HCT116 (cell line): ENCODE results near the gene ALK. TPM values are rescaled to one million over a fixed set of nuclear protein-coding genes. Genes with fewer than 3 reads are reported as not detected.

ENCODE experiments used
- ATAC-seq: fragments of 200-7000 bp; cut with Tn5 transposase; 2 replicates; pipeline ENCODE4 v1.9.1; 2020; ENCODE audit warnings: mild to moderate bottlenecking, moderate library complexity
- BruUV-seq: library from RNA; stranded (reverse); fragments of 400-500 nt; replicated peaks from 2 replicates; lab custom pipeline; 2021; lab: Mats Ljungman, UMichigan
- CTCF ChIA-PET: fragments of 300-600 bp; sonication (Branson Sonifier 250); formaldehyde crosslinking; loops from one replicate; lab custom pipeline; 2021; ENCODE audit warnings: antibody characterized with exemption; lab: Charles Lee
- POLR2A ChIA-PET: fragments of 300-600, 350-600 bp; sonication (Branson Sonifier 250); formaldehyde crosslinking; loops from one replicate; lab custom pipeline; 2021; ENCODE audit warnings: antibody characterized with exemption; lab: Charles Lee
- RAD21 ChIA-PET, 2 experiments: fragments of 300-600 bp; sonication (Branson Sonifier 250); formaldehyde crosslinking; loops; one replicate each; lab custom pipeline; 2023; ENCODE audit warnings: low total read pairs in 2 of 2; ENCODE audit not compliant: uncharacterized antibody in 2 of 2, unreplicated experiment in 2 of 2, low non-redundant PET in 1 of 2; lab: Charles Lee
- DNase-seq: peaks from one replicate; pipeline ENCODE4 v3.0.0-alpha.2; 2010; ENCODE audit warnings: low read depth, low spot score
- H2AFZ ChIP-seq: fragments of 200-600 bp; shearing (Covaris generic), sonication (generic); 2 replicates; pipeline ENCODE4 v1.6.1; 2017; ENCODE audit warnings: low read depth, mixed run types, mixed read lengths, antibody characterized with exemption, low read length; ENCODE audit not compliant: poor library complexity, severe bottlenecking
- H3K27ac ChIP-seq: 2 replicates; pipeline ENCODE4 v1.5.1; 2012; ENCODE audit warnings: low read depth, low read length
- H3K27me3 ChIP-seq: fragments of 200-600 bp; sonication (generic); 2 replicates; pipeline ENCODE4 v1.6.1; 2016; ENCODE audit warnings: mixed run types, low read length, mixed read lengths; ENCODE audit not compliant: insufficient read depth
- H3K36me3 ChIP-seq, 2 experiments: fragments of 200-500 bp in 1 of 2; fragments of 200-600 bp in 1 of 2; sonication (Bioruptor generic) in 1 of 2; sonication (generic) in 1 of 2; 2 replicates each; pipeline versions ENCODE4 v1.5.1 to v1.6.1; 2014 to 2016; ENCODE audit warnings: low read length in 2 of 2, inconsistent platforms in 1 of 2, mixed read lengths in 1 of 2, mixed run types in 1 of 2; ENCODE audit not compliant: insufficient read depth in 2 of 2, control insufficient read depth in 1 of 2
- H3K4me1 ChIP-seq, 2 experiments: fragments of 200-600 bp in 1 of 2; sonication (generic) in 1 of 2; 2 replicates each; pipeline versions ENCODE4 v1.5.1 to v1.6.1; 2012 to 2017; ENCODE audit warnings: low read length in 2 of 2, inconsistent platforms in 1 of 2, mild to moderate bottlenecking in 1 of 2, mixed read lengths in 1 of 2, mixed run types in 1 of 2, moderate library complexity in 1 of 2; ENCODE audit not compliant: insufficient read depth in 2 of 2, control insufficient read depth in 1 of 2
- H3K4me2 ChIP-seq: fragments of 200-600 bp; sonication (generic); 2 replicates; pipeline ENCODE4 v1.6.1; 2017; ENCODE audit warnings: mixed run types, low read length, mixed read lengths
- H3K4me3 ChIP-seq, 2 experiments: fragments of 200-600 bp in 1 of 2; sonication (generic) in 1 of 2; replicated peaks in 1 of 2; 2 replicates each; pipeline ENCODE4 v1.5.1; 2011 to 2016; ENCODE audit warnings: low read length in 2 of 2, control low read depth in 1 of 2, low read depth in 1 of 2, mild to moderate bottlenecking in 1 of 2, mixed read lengths in 1 of 2, mixed run types in 1 of 2
- H3K79me2 ChIP-seq: fragments of 200-600 bp; sonication (generic); 2 replicates; pipeline ENCODE4 v1.6.1; 2017; ENCODE audit warnings: mild to moderate bottlenecking, mixed run types, low read length, moderate library complexity, mixed read lengths; ENCODE audit not compliant: insufficient read depth
- H3K9ac ChIP-seq: fragments of 200-600 bp; sonication (generic); 2 replicates; pipeline ENCODE4 v1.6.1; 2016; ENCODE audit warnings: low read length, mixed read lengths
- H3K9me2 ChIP-seq: fragments of 200-600 bp; sonication (generic), shearing (Covaris generic); 2 replicates; pipeline ENCODE4 v1.6.1; 2017; ENCODE audit warnings: mixed run types, mild to moderate bottlenecking, moderate library complexity; ENCODE audit not compliant: insufficient read depth
- H3K9me3 ChIP-seq, 2 experiments: fragments of 200-500 bp in 1 of 2; fragments of 200-600 bp in 1 of 2; sonication (Bioruptor generic) in 1 of 2; sonication (generic) in 1 of 2; 2 replicates each; pipeline ENCODE4 v1.6.1; 2014 to 2017; ENCODE audit warnings: low read length in 2 of 2, mixed read lengths in 2 of 2, inconsistent platforms in 1 of 2, low read depth in 1 of 2, mild to moderate bottlenecking in 1 of 2, mixed run types in 1 of 2, moderate library complexity in 1 of 2; ENCODE audit not compliant: control insufficient read depth in 1 of 2, insufficient read depth in 1 of 2
- H4K20me1 ChIP-seq: fragments of 200-600 bp; sonication (generic), shearing (Covaris generic); 2 replicates; pipeline ENCODE4 v1.6.1; 2017; ENCODE audit warnings: mixed run types, mild to moderate bottlenecking, moderate library complexity; ENCODE audit not compliant: insufficient read depth
- CBX3 ChIP-seq: IDR thresholded peaks from 2 replicates; pipeline ENCODE4 v1.6.1; 2012; ENCODE audit warnings: low read depth
- CTCF ChIP-seq, 3 experiments: fragments of 200-600 bp in 1 of 3; sonication (generic) in 1 of 3; IDR thresholded peaks in 2 of 3; conservative IDR thresholded peaks in 1 of 3; 2 replicates each; pipeline ENCODE4 v1.5.1; 2012 to 2017; ENCODE audit warnings: low read depth in 2 of 3, low read length in 2 of 3, antibody characterized with exemption in 1 of 3, borderline replicate concordance in 1 of 3, control low read depth in 1 of 3, mild to moderate bottlenecking in 1 of 3, mixed read lengths in 1 of 3, mixed run types in 1 of 3, moderate library complexity in 1 of 3; ENCODE audit not compliant: insufficient read depth in 1 of 3
- ELF1 ChIP-seq: IDR thresholded peaks from 2 replicates; pipeline ENCODE4 v1.6.1; 2012; ENCODE audit warnings: low read depth, borderline replicate concordance
- EZH2phosphoT487 ChIP-seq: fragments of 200-600 bp; IDR thresholded peaks from 2 replicates; pipeline ENCODE4 v1.6.1; 2018; ENCODE audit warnings: antibody characterized with exemption, borderline replicate concordance
- FOSL1 ChIP-seq: IDR thresholded peaks from 2 replicates; pipeline ENCODE4 v1.6.1; 2012; ENCODE audit warnings: low read depth
- JUND ChIP-seq: IDR thresholded peaks from 2 replicates; pipeline ENCODE4 v1.6.1; 2012
- MAX ChIP-seq: IDR thresholded peaks from 2 replicates; pipeline ENCODE4 v1.6.1; 2012
- POLR2A ChIP-seq: IDR thresholded peaks from 2 replicates; pipeline ENCODE4 v1.7.0; 2011; ENCODE audit warnings: borderline replicate concordance; ENCODE audit not compliant: insufficient read depth, insufficient read length; ENCODE audit errors: extremely low read depth
- POLR2AphosphoS5 ChIP-seq: IDR thresholded peaks from 2 replicates; pipeline ENCODE4 v1.6.1; 2011; ENCODE audit warnings: mild to moderate bottlenecking, low read depth, low read length, moderate library complexity
- SIN3A ChIP-seq: IDR thresholded peaks from 2 replicates; pipeline ENCODE4 v1.6.1; 2012; ENCODE audit warnings: low read depth
- TCF7L2 ChIP-seq: IDR thresholded peaks from 2 replicates; pipeline ENCODE4 v1.7.0; 2011; ENCODE audit warnings: borderline replicate concordance, inconsistent platforms; ENCODE audit not compliant: insufficient read depth, insufficient read length; ENCODE audit errors: extremely low read depth
- YY1 ChIP-seq: IDR thresholded peaks from 2 replicates; pipeline ENCODE4 v1.6.1; 2011; ENCODE audit warnings: low read length, low read depth, moderate library complexity, mild to moderate bottlenecking; ENCODE audit not compliant: insufficient replicate concordance; ENCODE audit errors: extremely low read depth
- ZFX ChIP-seq: fragments of 450-650 bp; IDR thresholded peaks from 2 replicates; pipeline ENCODE4 v1.6.1; 2017
- ZNF274 ChIP-seq: fragments of 200-500 bp; sonication (Bioruptor generic); IDR thresholded peaks from 2 replicates; pipeline ENCODE4 v1.6.1; 2014; ENCODE audit warnings: mild to moderate bottlenecking, low read depth, low read length, inconsistent platforms
- intact Hi-C: fragments of 100-400 bp; cut with micrococcal nuclease; formaldehyde crosslinking; loops from 2 replicates; pipeline ENCODE4 v1.10.0; 2022
- total RNA-seq: library from RNA; stranded (reverse); gene quantifications from one replicate; pipeline ENCODE4 v1.2.1, GENCODE V29; 2021; ENCODE audit not compliant: unreplicated experiment
- TF ChIP-seq, protein P1 (sequence below): IDR thresholded peaks from 2 replicates; pipeline ENCODE4 v1.6.1; 2012
- TF ChIP-seq, protein P2 (sequence below): IDR thresholded peaks from 2 replicates; pipeline ENCODE4 v1.6.1; 2012; ENCODE audit warnings: low read depth

Gene ALK
- total RNA-seq, 1 experiment from 2014 or later: not detected

- TF ChIP-seq, protein P1, sequence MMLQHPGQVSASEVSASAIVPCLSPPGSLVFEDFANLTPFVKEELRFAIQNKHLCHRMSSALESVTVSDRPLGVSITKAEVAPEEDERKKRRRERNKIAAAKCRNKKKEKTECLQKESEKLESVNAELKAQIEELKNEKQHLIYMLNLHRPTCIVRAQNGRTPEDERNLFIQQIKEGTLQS: no peak
- no peak for TF ChIP-seq SIN3A
- TF ChIP-seq, all 23 proteins: peak for 0
Measured at GRCh38 chr2:29401994-29402393, 519.4 kb downstream of the ALK start (continued).

GRCh38 chr2:29400930-29401653 is 520.3 kb downstream of the ALK start:
- H2AFZ ChIP-seq: no peak overlapping the region
- RAD21 ChIA-PET: no interaction called here
- no peaks in the 10 kb centered on the region for H3K36me3 ChIP-seq
- DNase-seq: no peak
- H3K9me2 ChIP-seq: no peaks in the 10 kb centered on the region
- TF ChIP-seq FOSL1 (no peak), CBX3 (no peak), YY1 (no peak), ELF1 (no peak), CTCF (IDR thresholded peaks at IDR 0.05 in 2 of 3, conservative IDR thresholded peaks at IDR 0.05 in 1 of 3; ENCODE audit: borderline replicate concordance in 1 of 3, insufficient read depth in 1 of 3, low read depth in 2 of 3, low read length in 2 of 3) (no peak), MAX (no peak), POLR2A (no peak), JUND (no peak), ZFX (no peak), EZH2phosphoT487 (no peak), TCF7L2 (no peak), ZNF274 (no peak), POLR2AphosphoS5 (no peak)
- TF ChIP-seq, protein P1: no peak
- TF ChIP-seq, protein P2, sequence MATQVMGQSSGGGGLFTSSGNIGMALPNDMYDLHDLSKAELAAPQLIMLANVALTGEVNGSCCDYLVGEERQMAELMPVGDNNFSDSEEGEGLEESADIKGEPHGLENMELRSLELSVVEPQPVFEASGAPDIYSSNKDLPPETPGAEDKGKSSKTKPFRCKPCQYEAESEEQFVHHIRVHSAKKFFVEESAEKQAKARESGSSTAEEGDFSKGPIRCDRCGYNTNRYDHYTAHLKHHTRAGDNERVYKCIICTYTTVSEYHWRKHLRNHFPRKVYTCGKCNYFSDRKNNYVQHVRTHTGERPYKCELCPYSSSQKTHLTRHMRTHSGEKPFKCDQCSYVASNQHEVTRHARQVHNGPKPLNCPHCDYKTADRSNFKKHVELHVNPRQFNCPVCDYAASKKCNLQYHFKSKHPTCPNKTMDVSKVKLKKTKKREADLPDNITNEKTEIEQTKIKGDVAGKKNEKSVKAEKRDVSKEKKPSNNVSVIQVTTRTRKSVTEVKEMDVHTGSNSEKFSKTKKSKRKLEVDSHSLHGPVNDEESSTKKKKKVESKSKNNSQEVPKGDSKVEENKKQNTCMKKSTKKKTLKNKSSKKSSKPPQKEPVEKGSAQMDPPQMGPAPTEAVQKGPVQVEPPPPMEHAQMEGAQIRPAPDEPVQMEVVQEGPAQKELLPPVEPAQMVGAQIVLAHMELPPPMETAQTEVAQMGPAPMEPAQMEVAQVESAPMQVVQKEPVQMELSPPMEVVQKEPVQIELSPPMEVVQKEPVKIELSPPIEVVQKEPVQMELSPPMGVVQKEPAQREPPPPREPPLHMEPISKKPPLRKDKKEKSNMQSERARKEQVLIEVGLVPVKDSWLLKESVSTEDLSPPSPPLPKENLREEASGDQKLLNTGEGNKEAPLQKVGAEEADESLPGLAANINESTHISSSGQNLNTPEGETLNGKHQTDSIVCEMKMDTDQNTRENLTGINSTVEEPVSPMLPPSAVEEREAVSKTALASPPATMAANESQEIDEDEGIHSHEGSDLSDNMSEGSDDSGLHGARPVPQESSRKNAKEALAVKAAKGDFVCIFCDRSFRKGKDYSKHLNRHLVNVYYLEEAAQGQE: no peak
- TF ChIP-seq, all 23 proteins: peak for 0
- no TSS peak for BruUV-seq
- Histone ChIP-seq H3K79me2 (no peaks in the 10 kb centered on the region), H3K27ac (no peak overlapping the region), H3K4me3 (no peak overlapping the region), H3K4me2 (no peak overlapping the region), H3K27me3 (peaks cover 69% of the 10 kb centered on the region), H3K4me1 (no peaks in the 10 kb centered on the region), H4K20me1 (no peaks in the 10 kb centered on the region), H3K9ac (no peak overlapping the region), H3K9me3 (no peaks in the 10 kb centered on the region)
- ChIA-PET POLR2A (no interaction called here), CTCF (no interaction called here)
- no peak for ATAC-seq
- intact Hi-C loops: no loop called here
